Pancreas (tissue), 10 donors: ENCODE results near the gene ZNF880. TPM values are rescaled to one million over a fixed set of nuclear protein-coding genes. Genes with fewer than 3 reads are reported as not detected.

ENCODE experiments used
- ATAC-seq, 4 donors: fragments of 200-7000 bp; cut with Tn5 transposase; one replicate each; pipeline versions ENCODE4 v1.8.0 to v1.9.1; 2020; ENCODE audit warnings: mild to moderate bottlenecking in 4 of 4, moderate library complexity in 4 of 4
- DNase-seq, 6 donors: peaks; one replicate each; pipeline ENCODE4 v3.0.0-alpha.2; 2020
- FAIRE-seq: peaks from 2 replicates; lab custom pipeline; 2012; peaks lifted over from hg19 to GRCh38; lab: Jason Lieb, UNC
- H3K27ac ChIP-seq, 4 donors: fragments of 200-600 bp; sonication (generic); 1 replicate in 3 of 4; 2 replicates in 1 of 4; pipeline versions ENCODE4 v1.5.0 to v1.8.0; 2020
- H3K27me3 ChIP-seq, 4 donors: fragments of 200-600 bp; one replicate each; pipeline ENCODE4 v1.8.0; 2021
- H3K36me3 ChIP-seq, 3 donors: fragments of 200-600 bp; sonication (generic) in 1 of 3; one replicate each; pipeline versions ENCODE4 v1.5.0 to v1.8.0; 2020 to 2021
- H3K4me1 ChIP-seq, 3 donors: fragments of 200-600 bp; one replicate each; pipeline ENCODE4 v1.8.0; 2021
- H3K4me3 ChIP-seq, 4 donors: fragments of 200-600 bp; sonication (generic) in 2 of 4; one replicate each; pipeline versions ENCODE4 v1.5.0 to v1.8.0; 2020 to 2021
- H3K9me3 ChIP-seq, 4 donors: fragments of 200-600 bp; one replicate each; pipeline ENCODE4 v1.8.0; 2021
- WGBS, 2 donors: extraction: QIAGEN DNeasy Blood & Tissue Kit; methylation state at CpG; one replicate each; pipeline ENCODE4 v1.1.7; 2013; 5-methylcytosine and 5-hydroxymethylcytosine counted together
- intact Hi-C, 3 donors: fragments of 100-400 bp; cut with DNase I; formaldehyde crosslinking; loops; one replicate each; pipeline versions ENCODE4 v1.11.1 to v1.14.2; 2022
- polyA plus RNA-seq, 2 donors: library from polyadenylated mRNA; stranded (reverse); fragments of 200-250 nt; gene quantifications; one replicate each; pipeline ENCODE4 v1.2.3, GENCODE V29; 2013
- total RNA-seq, 6 donors: library from RNA; stranded (reverse); fragmentation: NEBNext Ultra II Directional in 4 of 6; extraction: Animal tissue kit (Norgen Biotek cat#: 25700) in 4 of 6; gene quantifications; one replicate each; pipeline versions ENCODE4 v1.2.1 to v1.2.4, GENCODE V29; 2021 to 2023
- TF ChIP-seq, protein P1 (sequence below), 4 donors: fragments of 200-600 bp; sonication (generic) in 3 of 4; IDR thresholded peaks; one replicate each; pipeline versions ENCODE4 v1.5.0 to v1.8.0; 2021; ENCODE audit warnings: antibody characterized with exemption in 4 of 4
- donor health status: healthy with polysubstance abuse.
- donor health status: DM: no; HTN: no; CAD: no; lungs with moderate emphysema.
- donor health status: DM: no; HTN: no; CAD: no.
- donor health status: control.
- donor health status: control.
- donor health status: Bipolar disorder and iron deficiency.
- donor health status: DM: yes; HTN: yes; CAD: no.
- donor health status: DM: no; HTN: no; CAD: no.
- donor health status: DM: no; HTN: no; CAD: no.
- donor health status: DM: yes; HTN: yes; CAD: no.

Gene ZNF880
- total and polyA plus RNA-seq, 8 donors = 5.0 to 12.4 (median 7.7) TPM

DNA sequence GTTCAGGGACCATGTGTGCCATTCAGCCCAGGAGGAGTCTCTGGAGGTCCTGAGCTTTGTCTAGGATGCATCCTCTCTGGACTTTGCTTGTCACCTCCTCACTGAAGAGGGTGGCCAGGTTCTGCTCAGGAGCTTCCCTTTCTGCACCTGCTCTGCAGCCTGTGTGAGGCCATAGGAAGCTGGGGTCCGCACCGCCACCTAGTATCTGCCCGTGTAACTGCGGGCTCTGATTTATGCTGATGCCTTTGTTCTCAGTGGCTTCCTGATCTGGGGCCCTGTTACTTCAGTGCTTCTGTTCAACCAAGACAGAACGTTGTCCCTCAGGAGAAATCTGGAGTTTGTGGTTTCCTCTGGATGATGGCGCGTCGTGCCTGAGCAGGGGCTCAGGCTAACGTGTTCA is 18.2 kb upstream of the ZNF880 start:
- H3K27ac ChIP-seq = no peak overlapping the region
- no peaks in the 10 kb centered on the region for H3K9me3 ChIP-seq
- ATAC-seq = no peak
- TF ChIP-seq, protein P1, sequence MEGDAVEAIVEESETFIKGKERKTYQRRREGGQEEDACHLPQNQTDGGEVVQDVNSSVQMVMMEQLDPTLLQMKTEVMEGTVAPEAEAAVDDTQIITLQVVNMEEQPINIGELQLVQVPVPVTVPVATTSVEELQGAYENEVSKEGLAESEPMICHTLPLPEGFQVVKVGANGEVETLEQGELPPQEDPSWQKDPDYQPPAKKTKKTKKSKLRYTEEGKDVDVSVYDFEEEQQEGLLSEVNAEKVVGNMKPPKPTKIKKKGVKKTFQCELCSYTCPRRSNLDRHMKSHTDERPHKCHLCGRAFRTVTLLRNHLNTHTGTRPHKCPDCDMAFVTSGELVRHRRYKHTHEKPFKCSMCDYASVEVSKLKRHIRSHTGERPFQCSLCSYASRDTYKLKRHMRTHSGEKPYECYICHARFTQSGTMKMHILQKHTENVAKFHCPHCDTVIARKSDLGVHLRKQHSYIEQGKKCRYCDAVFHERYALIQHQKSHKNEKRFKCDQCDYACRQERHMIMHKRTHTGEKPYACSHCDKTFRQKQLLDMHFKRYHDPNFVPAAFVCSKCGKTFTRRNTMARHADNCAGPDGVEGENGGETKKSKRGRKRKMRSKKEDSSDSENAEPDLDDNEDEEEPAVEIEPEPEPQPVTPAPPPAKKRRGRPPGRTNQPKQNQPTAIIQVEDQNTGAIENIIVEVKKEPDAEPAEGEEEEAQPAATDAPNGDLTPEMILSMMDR (IDR thresholded peaks at IDR 0.05) = no peak
- no peaks in the 10 kb centered on the region for H3K27me3 ChIP-seq
- DNase-seq = no peak
- intact Hi-C loops = no loop called here
- H3K4me1 ChIP-seq = no peaks in the 10 kb centered on the region
- 71 to 74% methylated on average over 9 of the region's 9 CpGs for WGBS, 2 donors
- FAIRE-seq = no peak
- H3K36me3 ChIP-seq = peaks cover 0 to 3% (median 0%) of the 10 kb centered on the region in 3 donors
- H3K4me3 ChIP-seq = no peak overlapping the region

DNA sequence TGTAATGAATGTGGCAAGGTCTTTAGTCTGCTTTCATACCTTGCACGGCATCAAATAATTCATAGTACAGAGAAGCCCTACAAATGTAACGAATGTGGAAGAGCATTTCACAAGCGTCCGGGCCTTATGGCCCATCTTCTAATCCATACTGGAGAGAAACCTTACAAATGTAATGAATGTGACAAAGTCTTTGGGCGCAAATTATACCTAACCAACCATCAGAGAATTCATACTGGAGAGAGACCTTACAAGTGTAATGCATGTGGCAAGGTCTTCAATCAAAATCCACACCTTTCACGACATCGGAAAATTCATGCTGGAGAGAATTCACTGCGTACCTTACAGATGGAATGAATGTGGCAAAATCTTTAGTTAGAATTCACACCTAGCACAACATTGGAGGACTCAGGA is 3.3 kb upstream of the ZNF880 start:
- FAIRE-seq (no peak), ATAC-seq (no peak), DNase-seq (no peak)
- 91 to 97% methylated on average over 8 of the region's 8 CpGs for WGBS, 2 donors
- Histone ChIP-seq H3K4me1 (no peaks in the 10 kb centered on the region), H3K9me3 (peaks cover 0 to 8% (median 3%) of the 10 kb centered on the region in 4 donors), H3K27ac (no peak overlapping the region), H3K4me3 (no peak overlapping the region), H3K27me3 (no peaks in the 10 kb centered on the region), H3K36me3 (peaks cover 0 to 17% (median 0%) of the 10 kb centered on the region in 3 donors)
- TF ChIP-seq, protein P1 (IDR thresholded peaks at IDR 0.05) = no peak
- intact Hi-C loops = no loop called here

DNA sequence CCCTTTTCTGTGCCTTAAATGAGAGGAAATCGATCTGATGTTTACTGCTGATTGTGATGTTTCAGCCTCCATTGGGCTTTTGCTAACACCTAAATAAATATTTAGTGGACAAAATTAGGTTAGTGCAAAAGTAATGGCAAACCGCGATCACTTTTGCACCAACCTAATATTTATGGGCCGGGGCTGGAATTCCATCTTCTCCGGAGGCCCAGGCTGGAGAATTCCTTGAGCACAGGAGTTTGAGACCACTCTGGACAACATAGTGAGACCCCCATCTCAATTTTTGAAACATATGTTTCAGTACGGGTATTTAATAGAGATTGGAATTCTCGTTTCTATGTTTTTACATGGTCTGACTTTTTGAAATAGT is 603 bp downstream of the ZNF880 start:
- no peaks in the 10 kb centered on the region for H3K27me3 ChIP-seq
- H3K27ac ChIP-seq = peak overlapping the region; percentile 69 to 85 (median 76)
- 30 to 38% methylated on average over 7 of the region's 7 CpGs for WGBS, 2 donors
- ATAC-seq (peak in 2 of 4 donors; percentile 6 to 8), FAIRE-seq (no peak), DNase-seq (no peak)
- H3K4me1 ChIP-seq = no peaks in the 10 kb centered on the region
- TF ChIP-seq, protein P1 (IDR thresholded peaks at IDR 0.05) = no peak
- H3K36me3 ChIP-seq = peaks cover 0 to 27% (median 10%) of the 10 kb centered on the region in 3 donors
- peaks cover 0 to 8% (median 3%) of the 10 kb centered on the region in 4 donors for H3K9me3 ChIP-seq
- peak overlapping the region; percentile 53 to 75 (median 65) for H3K4me3 ChIP-seq
- intact Hi-C loops = no loop called here

DNA sequence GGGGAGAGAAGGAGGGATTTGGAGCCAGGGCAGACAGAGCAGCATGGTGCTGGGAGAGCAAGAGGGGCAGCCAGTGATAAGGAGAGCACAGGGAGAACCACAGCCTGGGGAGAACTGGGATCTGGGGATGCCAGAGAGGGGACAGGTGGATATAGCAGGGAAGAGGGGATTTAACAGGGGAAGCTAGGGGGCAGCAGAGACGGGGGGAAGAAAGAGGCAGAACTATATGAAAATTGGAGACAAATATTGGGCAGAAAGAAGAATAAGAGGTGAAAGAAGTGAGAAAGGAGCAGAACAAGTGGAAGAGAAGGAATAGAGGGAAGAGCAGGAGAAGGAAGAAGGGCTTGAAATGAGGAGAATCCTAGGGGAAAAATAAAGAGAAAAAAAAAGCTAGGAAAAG is 21.4 kb downstream of the ZNF880 start:
- DNase-seq (no peak), FAIRE-seq (no peak), ATAC-seq (no peak)
- no peaks in the 10 kb centered on the region for H3K4me1 ChIP-seq
- TF ChIP-seq, protein P1 (IDR thresholded peaks at IDR 0.05) = no peak
- WGBS, 2 donors = 39 to 60% methylated on average over 1 of the region's 1 CpG
- intact Hi-C loops = no loop called here
- H3K27me3 ChIP-seq = no peaks in the 10 kb centered on the region
- no peak overlapping the region for H3K27ac ChIP-seq
- H3K4me3 ChIP-seq = no peak overlapping the region
- H3K36me3 ChIP-seq = no peaks in the 10 kb centered on the region
- no peaks in the 10 kb centered on the region for H3K9me3 ChIP-seq

DNA sequence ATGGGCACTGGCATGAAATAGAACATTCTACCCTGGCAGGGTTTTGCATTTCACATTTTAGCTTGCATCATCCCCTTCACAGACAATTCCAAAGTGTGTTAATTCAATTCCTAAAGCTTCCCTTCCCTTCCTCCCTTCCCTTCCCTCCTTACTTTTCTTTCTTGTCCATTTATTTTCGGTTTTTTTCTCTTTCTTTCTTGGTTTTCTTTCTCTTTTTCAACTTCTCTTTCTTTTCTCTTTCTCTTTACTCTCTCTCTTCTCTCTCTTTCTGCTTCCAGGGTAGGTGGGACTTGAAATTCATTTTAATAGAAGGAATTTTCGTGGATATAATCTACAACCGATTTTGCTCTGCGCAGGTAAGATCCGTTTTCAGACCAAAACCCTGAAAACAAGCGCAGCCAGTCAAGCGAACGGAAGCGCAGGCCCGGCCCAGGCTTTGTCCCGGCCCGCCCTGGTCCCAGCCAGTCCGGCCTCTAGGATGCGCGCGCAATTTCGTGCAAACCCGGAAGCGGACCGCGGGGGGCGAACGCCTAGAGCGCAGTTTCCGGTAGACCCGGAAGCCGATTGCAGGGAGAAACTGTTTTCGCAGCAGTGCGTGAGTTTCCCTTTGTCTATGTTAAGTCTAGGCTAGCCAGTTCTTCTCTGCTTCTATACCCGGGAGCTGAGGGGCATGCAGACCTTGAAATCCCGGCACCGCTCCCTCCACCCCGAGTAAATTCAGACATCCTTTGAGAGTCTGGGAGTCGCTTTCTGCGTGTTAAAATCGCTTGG is 27.8 kb downstream of the ZNF880 start, which contains the start of gene ZNF528:
TSS of gene ZNF528 (plus strand) at position 540 of the 771 bp plus-strand sequence. CDS start 4,165 bp downstream, outside the sequence.
- FAIRE-seq (no peak), ATAC-seq (peak; percentile 100), DNase-seq (peak; percentile 90 to 99 (median 94))
- TF ChIP-seq, protein P1 (IDR thresholded peaks at IDR 0.05) = no peak
- H3K4me1 ChIP-seq = no peaks in the 10 kb centered on the region
- 0 to 1% methylated on average over 32 to 36 of the region's 36 CpGs for WGBS, 2 donors
- no peaks in the 10 kb centered on the region for H3K9me3 ChIP-seq
- intact Hi-C loops = no loop called here
- H3K36me3 ChIP-seq = peaks cover under 1 to 10% (median 7%) of the 10 kb centered on the region in 3 donors
- peak within 1 kb of the TSS; percentile 35 to 71 (median 58) for H3K4me3 ChIP-seq
- H3K27ac ChIP-seq = peak within 1 kb of the TSS; percentile 7 to 64 (median 42)
- no peaks in the 10 kb centered on the region for H3K27me3 ChIP-seq
